ENCODE measurements around the gene ECM2.

Gene ECM2

GRCh38 chr9:92457576-92457975 lies 78.2 kb downstream of the ECM2 start:
- no peak for DNase-seq

GRCh38 chr9:92455217-92455616 lies 80.6 kb downstream of the ECM2 start:
- DNase-seq, result no peak

GRCh38 chr9:92446536-92446935 lies 89.3 kb downstream of the ECM2 start:
- no peak for DNase-seq
